ENCODE results near the gene HBG2.
A peak's percentile ranks its signal among the peaks of the same experiment; 100 is the strongest.
"Not testable (repeated sequence)": the region's sequence is repeated elsewhere in the genome, so short reads cannot be mapped to it uniquely, and the experiment has no call there.

HBG2 gene

DNA sequence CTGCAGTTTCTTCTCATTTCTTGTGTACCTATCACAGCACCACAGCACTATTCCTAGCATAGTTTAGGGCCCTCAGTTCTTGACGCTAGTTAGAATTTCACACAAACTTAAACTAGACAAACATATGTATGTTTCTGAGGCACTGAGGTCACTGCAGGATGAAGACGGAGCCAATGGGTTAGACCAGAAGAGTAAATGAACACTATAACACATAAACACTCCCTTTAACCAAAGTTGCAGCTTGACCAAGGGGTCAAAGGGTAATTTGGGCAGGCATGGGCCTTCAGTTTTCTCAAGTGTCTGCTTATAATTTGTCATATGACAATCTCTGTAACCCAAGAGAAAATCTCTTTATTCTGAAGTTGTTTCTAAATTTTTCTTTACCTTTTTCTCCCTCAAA lies 28.0 kb upstream of the HBG2 start:
- no peak for DNase-seq (ENCODE audit: low read depth in 2 of 3, low spot score in 1 of 3)

- no peak for DNase-seq (ENCODE audit: low read depth in 2 of 3, low spot score in 1 of 3)
These were observed 27.0 kb upstream of the HBG2 start for GRCh38 chr11:5281596-5281995.

DNA sequence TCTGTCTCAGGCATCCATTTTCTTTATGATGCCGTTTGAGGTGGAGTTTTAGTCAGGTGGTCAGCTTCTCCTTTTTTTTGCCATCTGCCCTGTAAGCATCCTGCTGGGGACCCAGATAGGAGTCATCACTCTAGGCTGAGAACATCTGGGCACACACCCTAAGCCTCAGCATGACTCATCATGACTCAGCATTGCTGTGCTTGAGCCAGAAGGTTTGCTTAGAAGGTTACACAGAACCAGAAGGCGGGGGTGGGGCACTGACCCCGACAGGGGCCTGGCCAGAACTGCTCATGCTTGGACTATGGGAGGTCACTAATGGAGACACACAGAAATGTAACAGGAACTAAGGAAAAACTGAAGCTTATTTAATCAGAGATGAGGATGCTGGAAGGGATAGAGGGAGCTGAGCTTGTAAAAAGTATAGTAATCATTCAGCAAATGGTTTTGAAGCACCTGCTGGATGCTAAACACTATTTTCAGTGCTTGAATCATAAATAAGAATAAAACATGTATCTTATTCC lies 26.1 kb upstream of the HBG2 start:
- peak in 2 of 3 donors; percentile 1 to 6 for DNase-seq (ENCODE audit: low read depth in 2 of 3, low spot score in 1 of 3)

DNA sequence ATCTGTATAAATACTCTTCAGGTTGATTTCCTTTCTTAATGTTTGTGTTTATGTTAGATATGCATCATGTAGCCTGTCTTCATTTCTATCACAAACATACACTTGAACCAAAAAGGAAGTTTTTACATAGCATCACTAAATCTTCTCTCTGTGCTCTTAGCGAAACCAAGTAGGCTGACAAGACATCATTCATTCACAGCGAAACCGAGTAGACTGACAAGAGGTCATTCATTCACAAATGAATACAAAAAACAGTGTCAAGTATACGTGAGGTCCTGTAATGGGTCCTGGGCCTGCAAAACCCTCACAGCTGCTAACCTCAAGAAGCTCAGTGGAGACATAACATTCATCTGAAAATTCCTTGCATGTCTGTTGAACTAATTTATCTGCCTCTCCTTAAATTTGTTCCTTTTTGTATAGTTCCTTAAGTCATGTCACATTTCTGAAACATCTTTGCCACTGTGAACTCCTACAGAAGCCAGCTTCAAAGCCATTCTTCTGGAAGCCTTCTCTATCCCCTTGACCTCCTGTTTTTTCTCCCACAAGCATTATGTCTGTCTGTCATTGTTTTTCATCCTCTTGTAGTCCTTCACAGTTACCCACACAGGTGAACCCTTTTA lies 25.0 kb upstream of the HBG2 start:
- no peak for DNase-seq (ENCODE audit: low read depth in 2 of 3, low spot score in 1 of 3)

DNA sequence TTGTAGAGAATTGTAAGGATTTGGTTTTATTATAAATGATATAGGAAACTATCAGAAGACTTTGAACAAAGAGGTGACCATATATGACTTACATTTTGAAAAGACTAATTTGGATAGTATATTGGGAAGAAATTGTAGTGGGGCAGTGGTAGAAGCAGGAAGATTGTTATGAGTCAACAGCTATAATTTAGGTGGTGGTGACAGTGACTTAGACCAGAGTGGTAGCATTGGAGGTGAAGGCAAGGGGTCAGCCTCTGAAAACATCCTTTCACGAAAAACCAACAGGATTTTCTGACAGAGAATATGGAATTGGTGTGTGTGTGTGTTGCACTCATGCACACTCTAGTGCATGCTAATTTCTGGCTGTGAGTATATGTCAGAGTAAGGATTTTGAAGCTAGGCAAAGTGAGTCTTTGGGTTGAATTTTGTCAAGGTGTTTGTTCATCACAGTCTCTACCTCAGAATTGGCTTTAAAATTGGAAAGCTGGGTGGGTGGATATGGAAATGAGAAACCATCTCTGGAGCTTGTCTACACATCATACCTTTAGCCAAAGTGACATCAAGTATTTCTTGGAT lies 23.3 kb upstream of the HBG2 start:
- no peak for DNase-seq (ENCODE audit: low read depth in 2 of 3, low spot score in 1 of 3)

DNA sequence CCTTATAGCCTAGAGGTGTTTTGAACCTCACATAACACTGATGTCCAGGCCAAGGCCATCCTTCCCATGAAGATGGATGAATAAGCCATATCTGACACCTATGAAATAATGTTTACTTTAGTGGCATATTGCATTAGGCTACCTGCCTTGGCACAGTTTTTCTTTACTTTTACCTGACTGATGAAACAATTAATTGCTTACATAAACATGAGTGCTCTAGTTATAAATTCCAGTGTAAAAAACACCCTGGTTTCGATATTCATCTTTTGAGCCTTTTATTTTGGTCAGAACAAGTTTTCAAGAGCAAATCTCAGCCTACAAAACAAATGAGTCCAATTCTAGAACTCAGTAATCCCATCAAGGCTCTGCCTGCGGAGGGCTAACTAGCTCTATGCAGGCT lies 22.1 kb upstream of the HBG2 start:
- DNase-seq (ENCODE audit: low read depth in 2 of 3, low spot score in 1 of 3) = no peak

DNA sequence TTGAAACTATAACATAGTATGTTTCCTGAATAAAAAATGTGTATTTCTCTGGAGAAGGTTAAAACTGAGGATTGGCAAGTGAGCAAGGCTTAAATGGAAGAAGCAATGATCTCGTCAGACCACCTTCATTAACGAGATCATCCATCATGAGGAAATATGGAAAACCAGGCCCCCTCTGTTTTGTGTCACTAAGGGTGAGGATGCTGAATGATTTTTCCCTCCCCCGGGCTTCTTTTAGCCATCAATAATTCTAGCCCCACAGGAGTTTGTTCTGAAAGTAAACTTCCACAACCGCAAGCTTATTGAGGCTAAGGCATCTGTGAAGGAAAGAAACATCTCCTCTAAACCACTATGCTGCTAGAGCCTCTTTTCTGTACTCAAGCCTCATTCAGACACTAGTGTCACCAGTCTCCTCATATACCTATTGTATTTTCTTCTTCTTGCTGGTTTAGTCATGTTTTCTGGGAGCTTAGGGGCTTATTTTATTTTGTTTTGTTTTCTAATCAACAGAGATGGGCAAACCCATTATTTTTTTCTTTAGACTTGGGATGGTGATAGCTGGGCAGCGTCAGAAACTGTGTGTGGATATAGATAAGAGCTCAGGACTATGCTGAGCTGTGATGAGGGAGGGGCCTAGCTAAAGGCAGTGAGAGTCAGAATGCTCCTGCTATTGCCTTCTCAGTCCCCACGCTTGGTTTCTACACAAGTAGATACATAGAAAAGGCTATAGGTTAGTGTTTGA lies 21.0 kb upstream of the HBG2 start:
- DNase-seq (ENCODE audit: low read depth in 2 of 3, low spot score in 1 of 3) = no peak

DNA sequence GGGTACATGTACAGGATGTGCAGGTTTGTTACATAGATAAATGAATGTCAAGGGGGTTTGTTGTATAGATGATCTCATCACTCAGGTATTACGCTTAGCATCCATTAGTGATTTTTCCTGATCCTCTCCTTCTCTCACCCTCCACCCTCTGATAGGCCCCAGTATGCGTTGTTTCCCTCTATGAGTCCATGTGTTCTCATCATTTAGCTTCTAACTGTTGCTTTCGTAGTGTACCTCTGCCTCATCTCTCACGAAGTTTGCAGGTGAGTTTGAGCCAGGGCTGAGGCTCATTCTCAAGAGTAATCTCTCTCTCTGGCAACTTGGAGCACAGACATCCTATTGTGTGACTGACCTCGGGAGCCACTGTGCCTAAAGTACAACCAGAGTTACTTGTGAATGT lies 19.8 kb upstream of the HBG2 start:
- DNase-seq (ENCODE audit: low read depth in 2 of 3, low spot score in 1 of 3) = no peak

- DNase-seq (ENCODE audit: low read depth in 2 of 3, low spot score in 1 of 3) = no peak
These were observed 17.9 kb upstream of the HBG2 start for GRCh38 chr11:5272395-5273017.

DNA sequence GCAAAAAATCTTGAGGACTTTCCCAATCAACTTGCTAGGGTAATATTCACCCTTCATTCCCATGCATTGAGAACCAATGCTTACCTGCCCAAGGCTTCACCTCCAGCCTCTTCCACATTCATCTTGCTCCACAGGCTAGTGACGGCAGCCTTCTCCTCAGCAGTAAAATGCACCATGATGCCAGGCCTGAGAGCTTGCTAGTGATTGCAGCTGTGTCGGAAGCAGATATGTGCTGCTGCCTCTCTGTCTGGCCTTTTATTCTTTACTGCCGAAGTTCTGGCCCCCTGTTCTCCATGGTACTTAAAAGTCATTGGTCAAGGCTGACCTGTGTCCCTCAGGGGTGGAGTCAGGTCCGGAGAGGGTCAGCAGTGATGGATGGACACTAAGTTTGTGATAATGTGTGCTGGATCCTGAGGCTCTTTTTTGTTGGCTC lies 15.2 kb upstream of the HBG2 start, which contains the start of gene HBE1:
TSS of gene HBE1 (minus strand) at position 231 of the 433 bp plus-strand sequence. CDS start at position 176, 55 bp downstream.
- DNase-seq (ENCODE audit: low read depth in 2 of 3, low spot score in 1 of 3) = no peak

GRCh38 chr11:5267033-5267563 lies 12.5 kb upstream of the HBG2 start:
- DNase-seq (ENCODE audit: low read depth in 2 of 3, low spot score in 1 of 3) = no peak

DNA sequence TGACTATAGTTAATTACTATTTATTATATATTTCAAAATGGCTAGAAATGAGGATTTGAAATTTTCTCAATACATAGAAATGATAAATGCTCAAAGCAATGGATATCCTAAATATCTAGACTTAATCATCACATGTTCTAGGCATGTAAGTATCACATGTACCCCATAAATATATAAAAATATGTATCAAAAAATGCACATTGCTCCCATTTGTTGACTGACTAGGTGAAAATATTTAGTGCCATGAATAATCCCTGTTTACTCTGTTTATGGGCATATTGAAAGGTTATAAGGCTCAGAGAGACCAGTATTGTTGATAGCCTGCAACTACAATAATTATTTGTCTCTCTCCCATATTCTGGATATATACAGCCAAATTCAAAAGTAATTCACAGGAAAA lies 12.0 kb upstream of the HBG2 start:
- DNase-seq (ENCODE audit: low read depth in 2 of 3, low spot score in 1 of 3) = no peak

- DNase-seq (ENCODE audit: low read depth in 2 of 3, low spot score in 1 of 3) = no peak
These were observed 11.3 kb upstream of the HBG2 start for GRCh38 chr11:5265832-5266231.

- no peak for DNase-seq (ENCODE audit: low read depth in 2 of 3, low spot score in 1 of 3)
These were observed 4.1 kb upstream of the HBG2 start for GRCh38 chr11:5258543-5259262.

DNA sequence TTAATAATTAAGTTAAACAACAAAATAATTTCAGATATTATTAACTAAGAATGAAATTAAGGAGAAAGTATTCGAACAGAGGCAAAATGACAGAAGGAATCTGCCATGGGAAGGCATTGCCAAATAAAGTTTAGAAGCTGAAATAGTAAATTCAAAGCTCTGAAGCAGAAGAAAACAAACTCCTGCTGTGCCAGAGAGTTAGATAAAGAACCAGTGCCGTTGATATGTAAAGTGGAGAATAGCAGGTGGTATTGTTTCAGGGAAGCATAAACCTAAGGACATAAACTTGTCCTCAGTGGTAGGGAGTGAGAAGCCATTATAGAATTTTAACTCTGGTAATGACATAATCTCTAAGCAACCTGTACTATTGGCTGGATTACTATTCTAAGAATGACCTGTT lies 2.7 kb upstream of the HBG2 start:
- DNase-seq (ENCODE audit: low read depth in 2 of 3, low spot score in 1 of 3) = no peak

- not testable (repeated sequence) for DNase-seq (ENCODE audit: low read depth in 2 of 3, low spot score in 1 of 3)
These were observed 558 bp downstream of the HBG2 start for GRCh38 chr11:5254023-5254422.

- DNase-seq (ENCODE audit: low read depth in 2 of 3, low spot score in 1 of 3) = not testable (repeated sequence)
These were observed 1.1 kb downstream of the HBG2 start for GRCh38 chr11:5253440-5253839.

DNA sequence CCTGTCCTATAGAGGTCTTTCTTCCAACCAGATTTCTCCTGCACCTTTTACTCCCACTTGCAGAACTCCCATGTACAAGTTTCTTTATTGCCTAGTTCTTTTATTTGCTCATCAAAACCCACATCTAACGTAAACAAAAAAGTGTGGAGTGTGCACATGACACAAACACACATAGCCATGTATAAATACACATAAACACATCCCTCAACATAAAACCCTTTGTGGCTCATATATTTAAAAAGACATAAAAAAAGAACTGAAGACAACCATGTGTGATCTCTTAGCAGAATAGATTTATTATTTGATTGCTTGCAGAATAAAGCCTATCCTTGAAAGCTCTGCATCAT lies 1.7 kb downstream of the HBG2 start:
- DNase-seq (ENCODE audit: low read depth in 2 of 3, low spot score in 1 of 3) = no peak

DNA sequence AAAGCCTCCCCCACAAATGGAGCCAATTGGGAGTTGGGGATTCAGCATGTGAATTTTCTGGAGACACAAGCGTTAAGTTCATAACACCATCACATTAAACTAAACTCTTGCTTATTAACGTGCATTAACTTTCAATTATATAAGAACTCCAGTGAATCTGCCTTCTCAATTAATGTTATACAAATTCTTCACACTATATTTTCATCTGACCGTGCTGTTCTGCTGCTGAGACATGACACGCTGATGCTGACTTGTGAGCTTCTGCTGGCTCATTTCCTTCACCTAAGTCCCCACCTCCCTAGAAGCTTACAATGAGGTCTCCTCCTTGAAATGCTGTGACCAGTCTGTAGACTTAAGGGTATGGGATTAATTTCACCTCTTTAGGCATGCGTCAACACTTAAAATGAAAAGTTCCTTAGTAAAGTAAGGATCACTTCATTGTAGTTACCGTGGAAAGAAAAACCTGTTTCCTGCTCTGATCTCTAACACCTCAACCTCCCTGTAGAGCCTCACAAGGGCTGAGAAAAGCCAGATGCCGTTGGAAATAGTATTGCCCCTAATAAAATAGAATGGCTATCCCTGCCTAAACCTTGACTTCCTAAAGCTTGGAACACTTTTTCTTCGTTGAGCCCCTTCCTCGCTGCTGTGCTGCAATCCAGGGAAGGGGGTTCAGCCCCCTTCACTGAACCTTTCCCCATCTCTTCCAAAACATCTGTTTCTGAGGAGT lies 2.2 kb downstream of the HBG2 start:
- DNase-seq (ENCODE audit: low read depth in 2 of 3, low spot score in 1 of 3) = no peak

DNA sequence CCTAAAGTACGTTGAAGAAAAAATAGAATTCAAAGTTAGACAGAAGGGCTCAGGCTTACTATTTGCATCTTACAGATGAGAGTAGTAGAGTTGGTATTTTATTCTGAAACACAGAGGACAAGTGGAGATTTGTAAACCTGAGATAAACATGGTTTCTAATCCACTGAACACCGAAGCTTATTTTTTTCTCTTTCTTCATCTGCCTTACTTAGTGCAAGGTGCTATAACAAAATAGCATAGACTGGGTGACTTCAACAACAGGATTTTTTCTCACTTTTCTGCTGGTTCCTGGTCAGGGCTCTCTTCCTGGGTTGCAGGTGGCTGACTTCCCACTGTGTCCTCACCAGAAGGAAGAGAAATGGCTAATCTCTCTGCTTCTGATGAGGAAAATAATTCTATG lies 2.8 kb downstream of the HBG2 start:
- DNase-seq (ENCODE audit: low read depth in 2 of 3, low spot score in 1 of 3) = no peak
